Endothelial cell of umbilical vein (primary cell): ENCODE data around the gene INKA2. TPM values are rescaled to one million over a fixed set of nuclear protein-coding genes. Genes with fewer than 3 reads are reported as not detected.

ENCODE experiments used
- BruUV-seq: library from RNA; stranded (reverse); fragments of 400-500 nt; replicated peaks from 2 replicates; lab custom pipeline; 2021; lab: Mats Ljungman, UMichigan
- CTCF ChIA-PET: fragments of 300-600, 350-600 bp; sonication (Branson Sonifier 250); formaldehyde crosslinking; loops from one replicate; lab custom pipeline; 2021; ENCODE audit warnings: antibody characterized with exemption, inconsistent platforms; lab: Charles Lee
- POLR2A ChIA-PET: fragments of 300-600, 350-600 bp; sonication (Branson Sonifier 250); formaldehyde crosslinking; loops from one replicate; lab custom pipeline; 2021; ENCODE audit warnings: antibody characterized with exemption, inconsistent platforms; lab: Charles Lee
- DNase-seq: peaks from one replicate; pipeline ENCODE4 v3.0.0-alpha.2; 2011; ENCODE audit warnings: low read depth, low spot score
- FAIRE-seq: peaks from 2 replicates; lab custom pipeline; 2011; peaks lifted over from hg19 to GRCh38; lab: Jason Lieb, UNC
- H2AFZ ChIP-seq: 2 replicates; pipeline ENCODE4 v1.6.0; 2012; ENCODE audit warnings: low read depth, low read length, control low read depth, inconsistent platforms
- H3K27ac ChIP-seq: 2 replicates; pipeline ENCODE4 v1.5.1; 2011; ENCODE audit warnings: low read depth, mild to moderate bottlenecking, control low read depth, low read length, moderate library complexity; ENCODE audit not compliant: insufficient read depth
- H3K27me3 ChIP-seq, 2 experiments: 2 replicates each; pipeline versions ENCODE4 v1.6.0 to v1.6.1; 2011; ENCODE audit warnings: low read length in 2 of 2, mixed read lengths in 1 of 2; ENCODE audit not compliant: control insufficient read depth in 2 of 2, insufficient read depth in 2 of 2
- H3K36me3 ChIP-seq, 2 experiments: 2 replicates in 1 of 2; 3 replicates in 1 of 2; pipeline ENCODE4 v1.5.1; 2011; ENCODE audit warnings: low read length in 2 of 2, mild to moderate bottlenecking in 1 of 2, moderate library complexity in 1 of 2; ENCODE audit not compliant: control insufficient read depth in 2 of 2, insufficient read depth in 2 of 2; ENCODE audit errors: extremely low read depth in 1 of 2
- H3K4me1 ChIP-seq: 3 replicates; pipeline ENCODE4 v1.5.1; 2011; ENCODE audit warnings: mild to moderate bottlenecking, low read length; ENCODE audit not compliant: control insufficient read depth, insufficient read depth; ENCODE audit errors: extremely low read depth
- H3K4me2 ChIP-seq: 2 replicates; pipeline ENCODE4 v1.6.1; 2011; ENCODE audit warnings: low read length, control low read depth, mixed read lengths; ENCODE audit not compliant: insufficient read depth
- H3K4me3 ChIP-seq, 3 experiments: fragments of 200-600 bp in 1 of 3; sonication (generic), shearing (Covaris generic) in 1 of 3; replicated peaks in 1 of 3; 2 replicates each; pipeline ENCODE4 v1.5.1; 2011 to 2016; ENCODE audit warnings: control low read depth in 3 of 3, low read length in 3 of 3, mild to moderate bottlenecking in 2 of 3, inconsistent platforms in 1 of 3, low read depth in 1 of 3, moderate library complexity in 1 of 3; ENCODE audit not compliant: insufficient read depth in 1 of 3
- H3K79me2 ChIP-seq: 2 replicates; pipeline ENCODE4 v1.6.0; 2012; ENCODE audit warnings: low read length, inconsistent platforms; ENCODE audit not compliant: control insufficient read depth, insufficient read depth
- H3K9ac ChIP-seq: replicated peaks from 2 replicates; pipeline ENCODE3; 2011; ENCODE audit warnings: low read length, control low read depth; ENCODE audit not compliant: insufficient read depth; ENCODE audit errors: extremely low read depth
- H3K9me1 ChIP-seq: replicated peaks from 3 replicates; pipeline ENCODE4 v1.6.0; 2011; ENCODE audit warnings: mild to moderate bottlenecking, low read length; ENCODE audit not compliant: control insufficient read depth, insufficient read depth; ENCODE audit errors: extremely low read depth
- H3K9me3 ChIP-seq: replicated peaks from 2 replicates; pipeline ENCODE4 v1.5.1; 2012; ENCODE audit warnings: low read length, inconsistent platforms; ENCODE audit not compliant: control insufficient read depth, insufficient read depth
- H4K20me1 ChIP-seq: replicated peaks from 2 replicates; pipeline ENCODE3; 2011; ENCODE audit warnings: mild to moderate bottlenecking, low read length; ENCODE audit not compliant: control insufficient read depth, insufficient read depth; ENCODE audit errors: extremely low read depth
- CTCF ChIP-seq, 2 donors: IDR thresholded peaks; 1 replicate in 1 of 2; 2 replicates in 1 of 2; pipeline ENCODE4 v1.5.1; 2011; ENCODE audit warnings: low read length in 2 of 2, mild to moderate bottlenecking in 2 of 2, moderate library complexity in 2 of 2, control low read depth in 1 of 2, inconsistent platforms in 1 of 2, low read depth in 1 of 2; ENCODE audit not compliant: insufficient read depth in 1 of 2; ENCODE audit errors: extremely low read depth in 1 of 2
- EZH2 ChIP-seq: IDR thresholded peaks from 2 replicates; pipeline ENCODE4 v1.6.1; 2012; ENCODE audit warnings: borderline replicate concordance, low read depth, mild to moderate bottlenecking, moderate library complexity, low read length, inconsistent platforms; ENCODE audit not compliant: severe bottlenecking
- FOS ChIP-seq: IDR thresholded peaks from 2 replicates; pipeline ENCODE4 v1.6.1; 2011; ENCODE audit warnings: mild to moderate bottlenecking, low read length, moderate library complexity, borderline replicate concordance; ENCODE audit not compliant: insufficient read depth
- GATA2 ChIP-seq: IDR thresholded peaks from 2 replicates; pipeline ENCODE4 v1.7.0; 2011; ENCODE audit warnings: low read depth, mild to moderate bottlenecking, moderate library complexity, mixed read lengths, low read length; ENCODE audit not compliant: insufficient read length, insufficient read depth
- JUN ChIP-seq: IDR thresholded peaks from 2 replicates; pipeline ENCODE4 v1.6.1; 2011; ENCODE audit warnings: borderline replicate concordance, low read depth; ENCODE audit not compliant: insufficient read length, insufficient read depth
- MAX ChIP-seq: IDR thresholded peaks from 2 replicates; pipeline ENCODE4 v1.6.1; 2011; ENCODE audit not compliant: insufficient read depth, insufficient read length
- MYC ChIP-seq: IDR thresholded peaks from one replicate; pipeline ENCODE4 v1.6.1; 2011; ENCODE audit warnings: mild to moderate bottlenecking, low read depth, low read length
- POLR2A ChIP-seq: IDR thresholded peaks from 2 replicates; pipeline ENCODE4 v1.6.1; 2012; ENCODE audit warnings: low read depth, mild to moderate bottlenecking, control low read depth, low read length
- POLR2AphosphoS5 ChIP-seq: IDR thresholded peaks from 2 replicates; pipeline ENCODE4 v1.6.1; 2012; ENCODE audit warnings: low read depth, mild to moderate bottlenecking, control low read depth, low read length, moderate library complexity; ENCODE audit not compliant: insufficient read depth
- dilution Hi-C: fragments of 300-500 bp; cut with MboI; formaldehyde crosslinking; loops from one replicate; pipeline ENCODE4 v1.15.0; 2019; ENCODE audit warnings: low sequenced_read_pairs; ENCODE audit not compliant: extremely low pct_ligation_motif_present
- intact Hi-C: fragments of 100-400 bp; cut with micrococcal nuclease; formaldehyde crosslinking; loops from one replicate; pipeline ENCODE4 v1.10.0; 2022
- polyA plus RNA-seq, 4 experiments: library from polyadenylated mRNA; depleted of rRNA in 3 of 4; stranded (reverse) in 3 of 4; unstranded in 1 of 4; fragments of >200 nt; gene quantifications; 2 replicates each; pipeline versions ENCODE4 v1.2.1 to v1.2.3, GENCODE V29; 2011 to 2012; ENCODE audit warnings: missing spikeins in 1 of 4
- total RNA-seq: library from RNA; stranded (reverse); gene quantifications from 2 replicates; pipeline ENCODE4 v1.2.3, GENCODE V29; 2021

The INKA2 gene
- total and polyA plus RNA-seq, 2 donors (not counting 3 experiments of a cell fraction or from before 2014, with no cell fraction given) = 2.4 to 7.8 TPM

GRCh38 chr1:111779546-111779945, 40.4 kb upstream of the INKA2 start:
- no peaks in the 10 kb centered on the region for H3K9me3 ChIP-seq
- no peak overlapping the region for H3K9ac ChIP-seq
- no peak overlapping the region for H2AFZ ChIP-seq
- H3K27me3 ChIP-seq = no peaks in the 10 kb centered on the region
- CTCF ChIA-PET = interaction anchor here (1.4 kb wide), 1 partner anchor 10 kb away, joined by 3 read pairs; no protein-coding TSS in a partner anchor
- no peak for DNase-seq
- no peak for FAIRE-seq
- H3K79me2 ChIP-seq = no peaks in the 10 kb centered on the region
- H3K4me3 ChIP-seq = no peak overlapping the region
- H3K27ac ChIP-seq = no peak overlapping the region
- no peaks in the 10 kb centered on the region for H3K36me3 ChIP-seq
- dilution Hi-C loops (no loop called here), intact Hi-C loops (no loop called here)
- BruUV-seq = no TSS peak
- H4K20me1 ChIP-seq = no peaks in the 10 kb centered on the region
- POLR2A ChIA-PET = no interaction called here
- H3K9me1 ChIP-seq = no peaks in the 10 kb centered on the region
- TF ChIP-seq MYC = no peak
- TF ChIP-seq CTCF (IDR thresholded peaks at IDR 0.05; ENCODE audit: extremely low read depth in 1 of 2, insufficient read depth in 1 of 2, low read depth in 1 of 2, low read length in 2 of 2) = no peak
- TF ChIP-seq FOS = no peak
- TF ChIP-seq EZH2 = no peak
- TF ChIP-seq JUN = no peak
- TF ChIP-seq POLR2AphosphoS5 = no peak
- no peak for TF ChIP-seq GATA2
- TF ChIP-seq POLR2A = no peak
- TF ChIP-seq MAX = no peak
- H3K4me1 ChIP-seq = no peaks in the 10 kb centered on the region
- H3K4me2 ChIP-seq = no peak overlapping the region
